Adipose tissue (tissue), 3 donors: ENCODE results near the gene ISCA2. TPM values are rescaled to one million over a fixed set of nuclear protein-coding genes. Genes with fewer than 3 reads are reported as not detected.
"Not testable (repeated sequence)": the region's sequence is repeated elsewhere in the genome, so short reads cannot be mapped to it uniquely, and the experiment has no call there.

Experiments used
- H3K27ac ChIP-seq: one replicate; pipeline ENCODE4 v1.5.1; 2013; ENCODE audit warnings: low read depth, low read length
- WGBS, 3 donors: extraction: QIAGEN DNeasy Blood & Tissue Kit; methylation state at CpG; one replicate each; pipeline ENCODE4 v1.1.7; 2013; 5-methylcytosine and 5-hydroxymethylcytosine counted together
- polyA plus RNA-seq, 3 donors: library from polyadenylated mRNA; stranded (reverse); fragments of 200-250 nt; gene quantifications; one replicate each; pipeline ENCODE4 v1.2.3, GENCODE V29; 2013
- donor health status: healthy with polysubstance abuse.
- donor health status: Bipolar disorder and iron deficiency.
- donor health status: healthy.

Gene ISCA2
- polyA plus RNA-seq, 3 donors = 13.0 to 18.5 (median 13.0) TPM

- H3K27ac ChIP-seq = no peak overlapping the region
- 80 to 84% (median 84%) methylated on average over 6 of the region's 6 CpGs for WGBS, 3 donors
These were observed 25.9 kb downstream of the ISCA2 start for GRCh38 chr14:74519316-74520074.

GRCh38 chr14:74521756-74522155 lies 28.2 kb downstream of the ISCA2 start:
- H3K27ac ChIP-seq = no peak overlapping the region
- 75 to 90% (median 89%) methylated on average over 10 of the region's 10 CpGs for WGBS, 3 donors

GRCh38 chr14:74522740-74523139 lies 29.2 kb downstream of the ISCA2 start:
- WGBS, 3 donors = 89 to 98% (median 95%) methylated on average over 7 of the region's 7 CpGs
- H3K27ac ChIP-seq = no peak overlapping the region

- 70 to 83% (median 79%) methylated on average over 14 of the region's 14 CpGs for WGBS, 3 donors
- H3K27ac ChIP-seq = no peak overlapping the region
These were observed 30.7 kb downstream of the ISCA2 start for GRCh38 chr14:74524076-74524811.

GRCh38 chr14:74524812-74525135 lies 31.2 kb downstream of the ISCA2 start:
- no peak overlapping the region for H3K27ac ChIP-seq

GRCh38 chr14:74525361-74525851 lies 31.8 kb downstream of the ISCA2 start:
- no peak overlapping the region for H3K27ac ChIP-seq
- 47 to 51% (median 49%) methylated on average over 4 of the region's 4 CpGs for WGBS, 3 donors

GRCh38 chr14:74526854-74527585 lies 33.5 kb downstream of the ISCA2 start:
- H3K27ac ChIP-seq = no peak overlapping the region
- WGBS, 3 donors = 86 to 92% (median 87%) methylated on average over 10 of the region's 10 CpGs

GRCh38 chr14:74527736-74528280 lies 34.2 kb downstream of the ISCA2 start:
- H3K27ac ChIP-seq = no peak overlapping the region
- 79 to 84% (median 83%) methylated on average over 10 of the region's 10 CpGs for WGBS, 3 donors

- no peak overlapping the region for H3K27ac ChIP-seq
- 85 to 87% (median 86%) methylated on average over 13 to 14 of the region's 14 CpGs for WGBS, 3 donors
These were observed 34.8 kb downstream of the ISCA2 start for GRCh38 chr14:74528406-74528805.

- WGBS, 3 donors = 91 to 93% (median 92%) methylated on average over 10 of the region's 10 CpGs
- no peak overlapping the region for H3K27ac ChIP-seq
These were observed 35.3 kb downstream of the ISCA2 start for GRCh38 chr14:74528886-74529285.

- no peak overlapping the region for H3K27ac ChIP-seq
- 88 to 100% (median 90%) methylated on average over 3 of the region's 3 CpGs for WGBS, 3 donors
These were observed 37.4 kb downstream of the ISCA2 start for GRCh38 chr14:74531006-74531405.

GRCh38 chr14:74531467-74531866 lies 37.9 kb downstream of the ISCA2 start:
- no peak overlapping the region for H3K27ac ChIP-seq
- WGBS, 3 donors = 55 to 64% (median 58%) methylated on average over 5 of the region's 5 CpGs

GRCh38 chr14:74532246-74532645 lies 38.7 kb downstream of the ISCA2 start:
- no peak overlapping the region for H3K27ac ChIP-seq
- WGBS, 3 donors = 90 to 96% (median 95%) methylated on average over 10 of the region's 10 CpGs

- no peak overlapping the region for H3K27ac ChIP-seq
- 56 to 86% (median 56%) methylated on average over 7 of the region's 7 CpGs for WGBS, 3 donors
These were observed 40.0 kb downstream of the ISCA2 start for GRCh38 chr14:74533576-74533975.

- WGBS, 3 donors = 67 to 81% (median 80%) methylated on average over 10 of the region's 10 CpGs
- no peak overlapping the region for H3K27ac ChIP-seq
These were observed 42.3 kb downstream of the ISCA2 start for GRCh38 chr14:74535756-74536325.

GRCh38 chr14:74536336-74536735 lies 42.8 kb downstream of the ISCA2 start:
- WGBS, 3 donors = 94 to 99% (median 95%) methylated on average over 3 of the region's 3 CpGs
- not testable (repeated sequence) for H3K27ac ChIP-seq

GRCh38 chr14:74538411-74539391 lies 45.1 kb downstream of the ISCA2 start:
- 74 to 86% (median 86%) methylated on average over 11 of the region's 11 CpGs for WGBS, 3 donors
- H3K27ac ChIP-seq = no peak overlapping the region
